SKM-1 (cell line): Measurements from ENCODE around the gene ITGB4.

Experiments
- DNase-seq: peaks from one replicate; lab custom pipeline; 2025; ENCODE audit not compliant: unreplicated experiment; lab: John Stamatoyannopoulos, UW

The ITGB4 gene

GRCh38 chr17:75785016-75785890, 64.0 kb downstream of the ITGB4 start:
- DNase-seq, result peak; percentile 60

DNA sequence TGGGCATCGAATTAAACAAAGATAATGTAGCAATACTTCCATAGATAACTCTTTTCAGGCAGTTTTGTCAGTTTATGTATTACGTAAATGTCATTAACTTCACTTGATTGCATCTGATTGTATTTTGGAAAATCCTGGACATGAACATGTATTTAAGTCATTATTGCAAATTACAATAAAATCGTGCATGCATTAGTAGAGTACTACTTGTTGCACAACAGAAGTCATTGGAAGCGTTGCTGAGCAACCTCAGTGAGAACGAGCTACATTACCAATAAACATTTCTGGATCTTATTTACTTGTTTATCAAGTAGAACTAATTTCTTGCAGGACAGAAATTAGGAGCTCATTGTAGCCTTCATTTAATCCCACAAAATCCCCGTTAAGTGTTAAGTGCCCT, 70.0 kb downstream of the ITGB4 start:
- DNase-seq, result no peak

- no peak for DNase-seq
These were observed 72.2 kb downstream of the ITGB4 start for GRCh38 chr17:75793460-75793859.

GRCh38 chr17:75795820-75796607, 74.8 kb downstream of the ITGB4 start:
- no peak for DNase-seq

GRCh38 chr17:75799402-75799801, 78.1 kb downstream of the ITGB4 start:
- DNase-seq, result no peak

GRCh38 chr17:75803883-75804282, 82.6 kb downstream of the ITGB4 start:
- no peak for DNase-seq

GRCh38 chr17:75806822-75807500, 85.7 kb downstream of the ITGB4 start:
- no peak for DNase-seq
